Heart left ventricle (tissue), 16 donors: ENCODE results near the gene GJA8. TPM values are rescaled to one million over a fixed set of nuclear protein-coding genes. Genes with fewer than 3 reads are reported as not detected.
A peak's percentile ranks its signal among the peaks of the same experiment; 100 is the strongest.
"Not testable (repeated sequence)": the region's sequence is repeated elsewhere in the genome, so short reads cannot be mapped to it uniquely, and the experiment has no call there.

Experiments used
- ATAC-seq, 4 donors: fragments of 200-7000 bp; cut with Tn5 transposase; one replicate each; pipeline ENCODE4 v1.9.1; 2020 to 2022; ENCODE audit warnings: moderate library complexity in 4 of 4, mild to moderate bottlenecking in 3 of 4, moderate number of reproducible peaks in 1 of 4
- DNase-seq, 5 donors: peaks; one replicate each; pipeline ENCODE4 v3.0.0-alpha.2; 2020
- H3K27ac ChIP-seq, 12 donors: fragments of 200-600 bp; sonication (generic) in 4 of 12; one replicate each; pipeline versions ENCODE4 v1.5.0 to v1.8.0; 2016 to 2022; ENCODE audit warnings: mild to moderate bottlenecking in 2 of 12
- H3K27me3 ChIP-seq, 9 donors: fragments of 200-600 bp; sonication (generic) in 2 of 9; one replicate each; pipeline versions ENCODE4 v1.5.1 to v1.8.0; 2016 to 2022; ENCODE audit warnings: mild to moderate bottlenecking in 3 of 9
- H3K36me3 ChIP-seq, 9 donors: fragments of 200-600 bp; sonication (generic) in 2 of 9; one replicate each; pipeline versions ENCODE4 v1.5.0 to v1.8.0; 2018 to 2022; ENCODE audit warnings: mild to moderate bottlenecking in 2 of 9
- H3K4me1 ChIP-seq, 12 donors: fragments of 200-600 bp; sonication (generic) in 4 of 12; one replicate each; pipeline versions ENCODE4 v1.5.0 to v1.8.0; 2016 to 2022; ENCODE audit warnings: mild to moderate bottlenecking in 3 of 12
- H3K4me3 ChIP-seq, 12 donors: fragments of 200-600 bp; sonication (generic) in 4 of 12; one replicate each; pipeline versions ENCODE4 v1.5.0 to v1.8.0; 2017 to 2022; ENCODE audit warnings: mild to moderate bottlenecking in 9 of 12, moderate library complexity in 4 of 12
- H3K9me3 ChIP-seq, 12 donors: fragments of 200-600 bp; sonication (generic) in 4 of 12; one replicate each; pipeline versions ENCODE4 v1.5.0 to v1.8.0; 2016 to 2022; ENCODE audit warnings: mild to moderate bottlenecking in 1 of 12
- POLR2A ChIP-seq, 2 donors: fragments of 450-650 bp; IDR thresholded peaks; one replicate each; pipeline ENCODE4 v1.6.1; 2017; ENCODE audit warnings: antibody characterized with exemption in 2 of 2, mild to moderate bottlenecking in 2 of 2, moderate library complexity in 2 of 2
- WGBS, 4 donors: extraction: QIAGEN DNeasy Blood & Tissue Kit in 2 of 4; methylation state at CpG; one replicate each; pipeline versions ENCODE4 v1.1.5 to v1.1.7; 2013 to 2018; 5-methylcytosine and 5-hydroxymethylcytosine counted together
- intact Hi-C, 10 donors: fragments of 100-400 bp; cut with DNase I; formaldehyde crosslinking; loops; one replicate each; pipeline versions ENCODE4 v1.11.1 to v1.14.2; 2022
- polyA plus RNA-seq, 2 donors: library from polyadenylated mRNA; stranded (reverse); fragments of 200-250 nt; gene quantifications; one replicate each; pipeline ENCODE4 v1.2.3, GENCODE V29; 2013
- total RNA-seq, 9 donors: library from RNA; depleted of rRNA in 2 of 9; stranded (reverse); fragments of >200 nt in 2 of 9; fragmentation: NEBNext Ultra II Directional in 3 of 9; extraction: Animal tissue kit (Norgen Biotek cat#: 25700) in 3 of 9; gene quantifications; one replicate each; pipeline versions ENCODE4 v1.1.0 to v1.2.4, GENCODE V29; 2016 to 2023
- donor health status: ischemic (EF 13 %, LVEDD 7.1; RV severe dilation, severe dysfunction).
- donor health status: healthy with polysubstance abuse.
- donor health status: DM: no; HTN: yes; CAD: no.
- donor health status: DM: no; HTN: no; CAD: no.
- donor health status: ischemic (EF 25% LVEDD 6.9; RV normal size, moderate dysfunction).
- donor health status: ischemic (EF 25% LVEDD 5.7; RV mildly dilated, moderate dysfunction).
- donor health status: healthy.
- donor health status: DM: yes; HTN: yes; CAD: no.
- donor health status: ischemic (EF 35%, LVEDD 5.7; RV mildly dilated, moderate dysfunction).
- donor health status: nonischemic (EF 11% LVEDD 7.7; RV severe dilation, severe dysfunction).
- donor health status: DM: yes; HTN: yes; CAD: no.
- donor health status: PGD.
- donor health status: ischemic (EF 29% LVEDD 5.4; RV normal size, mild dysfunction).
- donor health status: nonischemic (EF 23%, LVEDD 6.1; RV moderate dilation, normal function).

Gene GJA8
- total and polyA plus RNA-seq, 11 donors: not detected

DNA sequence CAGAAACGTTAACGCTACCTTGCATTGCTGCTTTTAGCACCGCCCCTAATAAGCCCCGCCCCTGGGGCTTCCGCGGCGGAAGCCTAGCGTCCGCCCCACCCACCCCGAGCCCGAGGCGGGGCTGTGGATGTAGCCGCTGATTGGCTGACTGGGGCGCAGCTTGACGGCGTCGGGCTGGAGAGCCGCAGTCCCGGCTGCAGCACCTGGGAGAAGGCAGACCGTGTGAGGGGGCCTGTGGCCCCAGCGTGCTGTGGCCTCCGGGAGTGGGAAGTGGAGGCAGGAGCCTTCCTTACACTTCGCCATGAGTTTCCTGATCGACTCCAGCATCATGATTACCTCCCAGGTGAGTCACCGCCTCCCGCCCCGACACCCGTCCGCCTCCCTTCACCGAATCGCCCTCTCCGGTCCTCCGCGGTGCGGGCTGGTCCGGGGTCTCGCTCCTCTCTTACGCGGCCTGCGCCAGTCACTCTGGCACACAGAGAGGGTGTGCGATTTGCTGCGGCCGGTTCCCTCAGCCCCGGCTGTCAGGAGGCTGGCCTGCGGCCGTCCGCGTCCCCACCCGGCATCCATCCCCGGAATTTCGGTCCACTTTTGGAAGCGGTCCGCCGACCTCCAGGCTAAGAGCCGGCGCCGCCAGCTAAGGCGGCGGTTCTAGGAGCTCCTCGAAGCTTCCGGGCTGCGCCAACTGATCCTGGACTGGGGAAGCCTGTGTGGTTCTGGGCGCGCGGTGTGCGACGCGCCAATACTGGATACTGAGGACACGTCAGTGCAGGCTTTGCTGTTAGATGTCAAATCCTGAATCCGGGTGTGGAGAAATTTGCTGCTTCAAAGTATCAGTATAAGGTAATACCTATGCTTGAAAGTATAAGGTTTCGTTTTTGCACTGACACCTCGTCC is 25.9 kb downstream of the GJA8 start, which contains the start of gene GPR89B:
Gene GPR89B, plus strand, starts transcription at position 185 of the 897 bp plus-strand sequence. Its CDS starts 117 bp downstream, at position 302.
- H3K36me3 ChIP-seq, H3K27me3 ChIP-seq, H3K9me3 ChIP-seq, intact Hi-C loops: not testable (repeated sequence)
- ATAC-seq (peak; percentile 99 to 100 (median 100)), DNase-seq (peak; percentile 91 to 95 (median 91))
- Histone ChIP-seq H3K4me1 (peaks cover 0 to 11% (median 5%) of the 10 kb centered on the region in 12 donors), H3K27ac (peak within 1 kb of the TSS in 11 of 12 donors; percentile 60 to 88 (median 79)), H3K4me3 (peak within 1 kb of the TSS; percentile 59 to 99 (median 94))
- 0 to 1% (median 1%) methylated on average over 22 to 55 of the region's 72 CpGs for WGBS, 4 donors
- peak; percentile 35 to 70 for TF ChIP-seq POLR2A (IDR thresholded peaks at IDR 0.05)

DNA sequence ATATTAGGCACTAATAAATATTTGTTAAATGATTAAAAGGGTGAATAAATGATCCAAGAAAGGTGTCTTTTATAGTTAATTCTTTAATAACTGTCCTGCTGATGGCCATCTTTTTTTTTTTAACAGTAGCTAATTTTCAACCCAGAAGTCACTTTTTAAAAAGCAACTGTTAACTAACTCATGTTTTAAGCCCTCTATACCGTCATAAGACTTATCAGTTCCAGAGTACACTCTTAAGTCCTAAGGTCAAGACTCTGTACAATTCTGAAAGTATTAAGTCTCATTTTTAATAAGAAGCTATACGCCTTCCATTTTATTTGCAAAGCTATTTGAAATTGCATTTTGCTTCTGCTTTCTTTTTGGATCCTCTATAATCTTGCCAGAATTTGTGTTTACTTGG is 28.5 kb downstream of the GJA8 start:
- ATAC-seq, H3K4me3 ChIP-seq, DNase-seq, intact Hi-C loops, H3K36me3 ChIP-seq, H3K9me3 ChIP-seq, H3K27ac ChIP-seq, H3K27me3 ChIP-seq: not testable (repeated sequence)
- 90 to 94% (median 92%) methylated on average over 2 of the region's 2 CpGs for whole genome bisulfite sequencing, 4 donors
- H3K4me1 ChIP-seq: peaks cover 0 to 11% (median 5%) of the 10 kb centered on the region in 12 donors

DNA sequence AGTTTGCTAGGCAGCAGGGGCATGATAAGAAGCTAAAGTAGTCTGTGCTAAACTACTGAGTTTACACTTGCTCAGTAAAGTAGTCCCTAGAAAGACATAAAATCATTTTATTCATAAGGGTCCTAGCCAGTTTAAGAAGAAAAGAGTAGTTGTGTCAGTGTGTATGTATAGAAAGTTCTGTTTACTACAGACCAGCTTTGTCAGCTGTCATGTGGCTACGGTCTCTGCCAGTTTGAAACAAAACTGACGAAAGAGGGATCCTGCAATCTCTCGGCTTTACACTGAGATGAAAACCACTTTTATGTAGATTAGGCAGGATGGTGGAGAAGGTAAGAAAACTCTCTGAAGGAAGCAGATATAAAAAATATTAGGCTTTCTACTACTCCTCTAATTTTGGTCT is 32.7 kb downstream of the GJA8 start:
- 86 to 92% (median 86%) methylated on average over 3 of the region's 3 CpGs for WGBS, 4 donors
- H3K27me3 ChIP-seq, ATAC-seq: not testable (repeated sequence)

DNA sequence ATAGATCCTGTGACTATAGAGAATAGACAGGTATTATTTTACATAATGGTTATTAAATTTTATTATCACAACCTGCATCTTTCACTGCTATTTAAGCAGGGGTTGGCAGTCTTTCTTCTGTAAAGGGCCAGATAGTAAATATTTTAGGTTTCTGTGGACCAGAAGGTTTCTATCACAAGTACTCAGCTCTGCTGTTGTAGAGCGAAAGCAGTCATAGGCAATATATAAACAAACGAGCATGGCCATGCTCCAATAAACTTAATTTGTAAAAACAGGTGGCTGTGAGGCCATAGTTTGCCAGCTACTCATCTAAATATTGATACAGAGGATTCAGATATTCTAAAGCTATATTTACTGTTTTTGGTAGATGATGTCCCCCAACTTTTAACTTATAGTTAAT is 37.9 kb downstream of the GJA8 start:
- H3K4me1 ChIP-seq, DNase-seq, H3K27ac ChIP-seq, ATAC-seq, H3K27me3 ChIP-seq, intact Hi-C loops, H3K4me3 ChIP-seq, H3K9me3 ChIP-seq: not testable (repeated sequence)
- 88 to 94% (median 89%) methylated on average over 2 of the region's 2 CpGs for WGBS, 4 donors
- peaks cover 0 to 22% (median 6%) of the 10 kb centered on the region in 9 donors for H3K36me3 ChIP-seq

More for the DNA sequence above, 32.7 kb downstream of the GJA8 start:
- intact Hi-C loops, H3K4me1 ChIP-seq, DNase-seq, H3K4me3 ChIP-seq, H3K27ac ChIP-seq, H3K9me3 ChIP-seq: not testable (repeated sequence)
- peaks cover 0 to 20% (median 6%) of the 10 kb centered on the region in 9 donors for H3K36me3 ChIP-seq

DNA sequence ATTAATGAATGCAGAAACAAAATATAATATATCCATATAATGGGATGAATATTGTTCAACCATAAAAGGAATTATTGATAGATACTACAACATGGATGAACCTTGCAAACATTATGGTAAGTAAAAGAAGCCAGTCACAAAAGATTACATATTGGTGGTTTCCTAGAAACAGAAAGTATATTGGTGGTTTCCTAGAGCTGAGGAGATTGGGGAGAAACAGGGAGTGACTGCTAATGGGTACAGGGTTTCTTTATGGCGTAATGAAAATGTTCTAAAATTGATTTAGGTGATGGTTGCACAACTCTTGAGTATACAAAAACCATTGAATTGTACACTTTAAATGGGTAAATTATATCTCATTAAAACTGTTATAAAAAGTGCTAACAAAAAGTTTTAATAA is 40.0 kb downstream of the GJA8 start:
- peaks cover 0 to 21% (median 2%) of the 10 kb centered on the region in 9 donors for H3K36me3 ChIP-seq
- ATAC-seq, intact Hi-C loops, DNase-seq, H3K27ac ChIP-seq, H3K9me3 ChIP-seq, H3K4me1 ChIP-seq, H3K27me3 ChIP-seq, H3K4me3 ChIP-seq: not testable (repeated sequence)
- WGBS, 4 donors: no CpG with 5 or more reads among the region's 1 CpG

DNA sequence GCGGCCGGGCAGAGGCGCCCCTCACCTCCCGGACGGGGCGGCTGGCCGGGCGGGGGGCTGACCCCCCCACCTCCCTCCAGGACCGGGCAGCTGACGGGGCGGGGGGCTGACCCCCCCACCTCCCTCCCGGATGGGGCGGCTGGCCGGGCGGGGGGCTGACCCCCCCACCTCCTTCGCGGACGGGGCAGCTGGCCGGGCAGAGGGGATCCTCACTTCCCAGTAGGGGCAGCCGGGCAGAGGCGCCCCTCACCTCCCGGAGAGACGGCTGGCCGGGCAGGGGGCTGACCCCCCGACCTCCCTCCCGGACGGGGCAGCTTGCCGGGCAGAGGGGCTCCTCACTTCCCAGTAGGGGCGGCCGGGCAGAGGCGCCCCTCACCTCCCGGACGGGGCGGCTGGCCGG is 46.9 kb downstream of the GJA8 start:
- ATAC-seq, intact Hi-C loops, H3K27ac ChIP-seq, H3K4me3 ChIP-seq, H3K36me3 ChIP-seq, H3K4me1 ChIP-seq, H3K9me3 ChIP-seq, H3K27me3 ChIP-seq: not testable (repeated sequence)
- 97 to 98% methylated on average over 33 to 34 of the region's 35 CpGs; no CpG with 5 or more reads in 2 of the 4 donors for WGBS, 4 donors
- DNase-seq: peak in 1 of 5 donors; percentile 35

Other genes with a start within 250 kb of the GJA8 start
- gene ACP6, start 232.3 kb upstream of the GJA8 start, total RNA-seq: 10 to 100 TPM in 8 of 9 donors, 1 to 10 TPM in 1; 9.0 to 27.8 (median 14.7) TPM
- gene ACP6, start 232.3 kb upstream of the GJA8 start, polyA plus RNA-seq: 1 to 10 TPM; 4.0 to 9.3 TPM
- 10 to 100 TPM in 6 of 9 donors, 1 to 10 TPM in 3; 6.1 to 31.0 (median 13.4) TPM for gene GJA5, start 142.2 kb upstream of the GJA8 start, total RNA-seq
- gene GJA5, start 142.2 kb upstream of the GJA8 start, polyA plus RNA-seq: 1 to 10 TPM; 5.8 to 8.6 TPM
- 1 to 10 TPM; 4.0 to 9.8 (median 5.7) TPM for gene GPR89B, start 25.6 kb downstream of the GJA8 start, total RNA-seq
- 10 to 100 TPM in 1 of 2 donors, 1 to 10 TPM in 1; 4.5 to 11.7 TPM for gene GPR89B, start 25.6 kb downstream of the GJA8 start, polyA plus RNA-seq
- gene NBPF11, start 249.5 kb downstream of the GJA8 start, total RNA-seq: 1 to 10 TPM; 1.9 to 5.8 (median 2.6) TPM
- 1 to 10 TPM; 2.3 to 3.2 TPM for gene NBPF11, start 249.5 kb downstream of the GJA8 start, polyA plus RNA-seq